Osteocyte (in vitro differentiated cells): ENCODE data around the gene PODN. TPM values are rescaled to one million over a fixed set of nuclear protein-coding genes. Genes with fewer than 3 reads are reported as not detected.
A peak's percentile ranks its signal among the peaks of the same experiment; 100 is the strongest.

ENCODE experiments used
- DNase-seq: peaks from one replicate; pipeline ENCODE4 v3.0.0; 2021; ENCODE audit warnings: mixed read lengths; ENCODE audit not compliant: unreplicated experiment; ENCODE audit errors: extremely low spot score
- H3K27ac Mint-ChIP-seq: one replicate; pipeline ENCODE4 v1.8.0; 2021; ENCODE audit warnings: mild to moderate bottlenecking, mixed read lengths; ENCODE audit not compliant: unreplicated experiment
- H3K27me3 Mint-ChIP-seq: one replicate; pipeline ENCODE4 v1.8.0; 2021; ENCODE audit warnings: mixed read lengths; ENCODE audit not compliant: unreplicated experiment
- H3K36me3 Mint-ChIP-seq: one replicate; pipeline ENCODE4 v1.8.0; 2021; ENCODE audit warnings: mixed read lengths; ENCODE audit not compliant: unreplicated experiment
- H3K4me1 Mint-ChIP-seq: one replicate; pipeline ENCODE4 v1.8.0; 2021; ENCODE audit warnings: mixed read lengths; ENCODE audit not compliant: unreplicated experiment
- H3K4me3 Mint-ChIP-seq: one replicate; pipeline ENCODE4 v1.8.0; 2021; ENCODE audit warnings: mild to moderate bottlenecking, moderate library complexity, mixed read lengths; ENCODE audit not compliant: unreplicated experiment
- H3K9me3 Mint-ChIP-seq: one replicate; pipeline ENCODE4 v1.8.0; 2021; ENCODE audit warnings: mixed read lengths; ENCODE audit not compliant: unreplicated experiment
- CTCF ChIP-seq: fragments of 200-600 bp; sonication (generic); IDR thresholded peaks from 2 replicates; pipeline ENCODE4 v1.5.0; 2021; ENCODE audit warnings: antibody characterized with exemption, mild to moderate bottlenecking, moderate library complexity
- long read RNA-seq: library from polyadenylated mRNA; unstranded; transcript quantifications from one replicate; pipeline ENCODE4 v2.0.0, GENCODE V29; 2021
- total RNA-seq: library from RNA; stranded (reverse); gene quantifications from 2 replicates; pipeline ENCODE4 v1.2.1, GENCODE V29; 2021

The PODN gene
- 6.5 and 6.6 TPM in 2 replicates for total RNA-seq
- long read RNA-seq, partial matches to known transcripts = 2 of 5 reads
- long read RNA-seq, other reads (novel, unspliced or antisense) = 2 of 5 reads

- H3K27me3 Mint-ChIP-seq = peaks cover 20% of the 10 kb centered on the region
- no peak within 1 kb of the TSS for H3K27ac Mint-ChIP-seq
- DNase-seq = peak; percentile 84
- no peaks in the 10 kb centered on the region for H3K9me3 Mint-ChIP-seq
- H3K4me3 Mint-ChIP-seq = peak within 1 kb of the TSS; percentile 75
- peaks cover 7% of the 10 kb centered on the region for H3K4me1 Mint-ChIP-seq
- no peak for TF ChIP-seq CTCF
- peaks cover 3% of the 10 kb centered on the region for H3K36me3 Mint-ChIP-seq
Measured at GRCh38 chr1:53061859-53062707, at the start of gene PODN. Gene PODN (plus strand): TSS chr1:53062213. CDS start chr1:53069856, 7,643 bp downstream.

GRCh38 chr1:53014791-53015507 is 47.1 kb upstream of the PODN start:
- Mint-ChIP-seq H3K27me3 (no peaks in the 10 kb centered on the region), H3K4me3 (peak overlapping the region; percentile 88), H3K36me3 (peaks cover 7% of the 10 kb centered on the region), H3K9me3 (no peaks in the 10 kb centered on the region), H3K4me1 (peaks cover 21% of the 10 kb centered on the region), H3K27ac (peak overlapping the region; percentile 52)
- no peak for TF ChIP-seq CTCF
- DNase-seq = no peak

- H3K4me1 Mint-ChIP-seq = peaks cover 21% of the 10 kb centered on the region
- no peaks in the 10 kb centered on the region for H3K9me3 Mint-ChIP-seq
- H3K36me3 Mint-ChIP-seq = peaks cover 7% of the 10 kb centered on the region
- H3K27me3 Mint-ChIP-seq = no peaks in the 10 kb centered on the region
- peak overlapping the region; percentile 52 for H3K27ac Mint-ChIP-seq
- peak overlapping the region; percentile 88 for H3K4me3 Mint-ChIP-seq
- no peak for DNase-seq
- no peak for TF ChIP-seq CTCF
Measured at GRCh38 chr1:53015508-53015860, 46.5 kb upstream of the PODN start.

- Mint-ChIP-seq H3K27ac (no peak overlapping the region), H3K27me3 (no peaks in the 10 kb centered on the region), H3K4me3 (no peak overlapping the region), H3K4me1 (peaks cover 21% of the 10 kb centered on the region), H3K36me3 (peaks cover 7% of the 10 kb centered on the region), H3K9me3 (no peaks in the 10 kb centered on the region)
- no peak for TF ChIP-seq CTCF
- no peak for DNase-seq
Measured at GRCh38 chr1:53016705-53017104, 45.3 kb upstream of the PODN start.

GRCh38 chr1:53020588-53020987 is 41.4 kb upstream of the PODN start:
- H3K9me3 Mint-ChIP-seq = no peaks in the 10 kb centered on the region
- no peaks in the 10 kb centered on the region for H3K27me3 Mint-ChIP-seq
- TF ChIP-seq CTCF = no peak
- H3K36me3 Mint-ChIP-seq = peaks cover 7% of the 10 kb centered on the region
- no peak overlapping the region for H3K27ac Mint-ChIP-seq
- DNase-seq = no peak
- no peak overlapping the region for H3K4me3 Mint-ChIP-seq
- peaks cover 13% of the 10 kb centered on the region for H3K4me1 Mint-ChIP-seq
